Trophoblast cell (in vitro differentiated cells and primary cell): ENCODE data around the gene PKLR.

Experiments
- DNase-seq, 2 donors: peaks; one replicate each; pipeline ENCODE4 v3.0.0-alpha.2; 2016
- H2AFZ ChIP-seq: 2 replicates; pipeline ENCODE4 v1.6.1; 2013; ENCODE audit warnings: low read length, moderate library complexity, mild to moderate bottlenecking; ENCODE audit not compliant: insufficient read depth, poor library complexity
- H2AK5ac ChIP-seq: 2 replicates; pipeline ENCODE4 v1.6.1; 2013; ENCODE audit warnings: mild to moderate bottlenecking, low read length
- H2BK120ac ChIP-seq: 2 replicates; pipeline ENCODE4 v1.6.1; 2013; ENCODE audit warnings: low read length, mild to moderate bottlenecking, moderate library complexity; ENCODE audit not compliant: insufficient read depth, poor library complexity
- H2BK12ac ChIP-seq: 2 replicates; pipeline ENCODE4 v1.6.1; 2013; ENCODE audit warnings: mild to moderate bottlenecking, low read length, moderate library complexity
- H2BK5ac ChIP-seq: 2 replicates; pipeline ENCODE4 v1.6.1; 2013; ENCODE audit warnings: low read length, low read depth, moderate library complexity, mild to moderate bottlenecking; ENCODE audit not compliant: poor library complexity
- H3K14ac ChIP-seq: 2 replicates; pipeline ENCODE4 v1.6.1; 2013; ENCODE audit warnings: mild to moderate bottlenecking, low read length
- H3K18ac ChIP-seq: 2 replicates; pipeline ENCODE4 v1.6.1; 2013; ENCODE audit warnings: mild to moderate bottlenecking, low read length
- H3K23ac ChIP-seq: 2 replicates; pipeline ENCODE4 v1.6.1; 2013; ENCODE audit warnings: low read length
- H3K27ac ChIP-seq: 2 replicates; pipeline ENCODE4 v1.5.1; 2013; ENCODE audit warnings: low read depth, mild to moderate bottlenecking, inconsistent platforms, low read length, moderate library complexity
- H3K27me3 ChIP-seq: 2 replicates; pipeline ENCODE4 v1.6.1; 2013; ENCODE audit warnings: inconsistent platforms, mild to moderate bottlenecking, low read length, moderate library complexity; ENCODE audit not compliant: insufficient read depth
- H3K36me3 ChIP-seq, 2 experiments: 1 replicate in 1 of 2; 2 replicates in 1 of 2; pipeline ENCODE4 v1.6.1; 2013; ENCODE audit warnings: low read length in 2 of 2, mild to moderate bottlenecking in 2 of 2, moderate library complexity in 1 of 2; ENCODE audit not compliant: insufficient read depth in 2 of 2, control insufficient read depth in 1 of 2
- H3K4ac ChIP-seq: 2 replicates; pipeline ENCODE4 v1.6.1; 2013; ENCODE audit warnings: low read depth, mild to moderate bottlenecking, low read length, moderate library complexity
- H3K4me1 ChIP-seq, 2 experiments: 1 replicate in 1 of 2; 2 replicates in 1 of 2; pipeline ENCODE4 v1.6.1; 2013; ENCODE audit warnings: low read length in 2 of 2, mild to moderate bottlenecking in 2 of 2, moderate library complexity in 1 of 2; ENCODE audit not compliant: insufficient read depth in 2 of 2, control insufficient read depth in 1 of 2
- H3K4me2 ChIP-seq: 2 replicates; pipeline ENCODE4 v1.6.1; 2013; ENCODE audit warnings: inconsistent platforms, mild to moderate bottlenecking, low read length, moderate library complexity
- H3K4me3 ChIP-seq: 2 replicates; pipeline ENCODE4 v1.5.1; 2013; ENCODE audit warnings: mild to moderate bottlenecking, low read depth, low read length, inconsistent platforms
- H3K79me1 ChIP-seq: one replicate; pipeline ENCODE4 v1.6.1; 2013; ENCODE audit warnings: low read length
- H3K79me2 ChIP-seq: 2 replicates; pipeline ENCODE4 v1.6.1; 2013; ENCODE audit warnings: low read length, mild to moderate bottlenecking; ENCODE audit not compliant: control insufficient read depth, insufficient read depth, poor library complexity
- H3K9ac ChIP-seq: 2 replicates; pipeline ENCODE4 v1.6.1; 2013; ENCODE audit warnings: mild to moderate bottlenecking, low read length
- H3K9me3 ChIP-seq: 2 replicates; pipeline ENCODE4 v1.6.1; 2013; ENCODE audit warnings: low read depth, mild to moderate bottlenecking, control low read depth, inconsistent platforms, low read length; ENCODE audit not compliant: insufficient read depth
- H4K12ac ChIP-seq: 2 replicates; pipeline ENCODE4 v1.6.1; 2013; ENCODE audit warnings: low read depth, mild to moderate bottlenecking, low read length, moderate library complexity
- H4K8ac ChIP-seq: 2 replicates; pipeline ENCODE4 v1.6.1; 2013; ENCODE audit warnings: low read depth, mild to moderate bottlenecking, low read length, moderate library complexity
- H4K91ac ChIP-seq: one replicate; pipeline ENCODE4 v1.6.1; 2013; ENCODE audit warnings: low read depth, mild to moderate bottlenecking, low read length, moderate library complexity
- WGBS: extraction: QIAGEN DNeasy Blood & Tissue Kit; methylation state at CpG from one replicate; pipeline ENCODE4 v1.1.7; 2013; ENCODE audit warnings: missing lambda C conversion rate; ENCODE audit not compliant: insufficient read length, insufficient coverage; ENCODE audit errors: extremely low coverage; 5-methylcytosine and 5-hydroxymethylcytosine counted together

Gene PKLR

DNA sequence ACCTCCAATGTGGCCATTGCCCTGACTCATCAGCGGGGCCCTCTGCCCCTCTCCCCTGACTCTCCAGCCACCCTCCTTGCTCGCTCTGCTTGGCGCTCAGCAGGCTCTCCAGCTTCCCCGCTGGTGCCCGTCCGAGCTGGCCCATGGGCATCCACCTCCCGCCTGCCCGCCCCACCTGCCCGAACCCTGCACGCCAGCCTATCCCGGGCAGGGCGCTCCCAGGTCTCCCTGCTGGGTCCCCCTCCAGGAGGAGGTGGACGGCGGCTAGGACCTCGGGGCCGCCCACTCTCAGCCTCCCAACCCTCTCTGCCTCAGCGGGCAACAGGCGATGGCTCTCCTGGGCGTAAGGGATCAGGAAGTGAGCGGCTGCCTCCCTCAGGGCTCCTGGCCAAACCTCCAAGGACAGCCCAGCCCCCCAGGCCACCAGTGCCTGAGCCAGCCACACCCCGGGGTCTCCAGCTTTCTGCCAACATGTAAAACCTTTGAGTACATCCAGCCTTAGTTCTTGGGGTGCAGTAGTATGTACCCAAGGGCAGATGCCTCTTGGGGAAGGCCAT, 13.2 kb downstream of the PKLR start:
- H4K8ac ChIP-seq = no peak overlapping the region
- no peak overlapping the region for H3K4me2 ChIP-seq
- no peak overlapping the region for H3K9ac ChIP-seq
- no peaks in the 10 kb centered on the region for H3K9me3 ChIP-seq
- no peak overlapping the region for H3K4ac ChIP-seq
- H3K23ac ChIP-seq = no peak overlapping the region
- H2BK12ac ChIP-seq = no peak overlapping the region
- no peak overlapping the region for H3K4me3 ChIP-seq
- H3K4me1 ChIP-seq = no peaks in the 10 kb centered on the region
- H3K14ac ChIP-seq = no peak overlapping the region
- H2BK5ac ChIP-seq = no peak overlapping the region
- no peak overlapping the region for H3K18ac ChIP-seq
- H2AFZ ChIP-seq = no peak overlapping the region
- no peak overlapping the region for H2AK5ac ChIP-seq
- H4K12ac ChIP-seq = no peak overlapping the region
- no peaks in the 10 kb centered on the region for H3K36me3 ChIP-seq
- WGBS = no CpG with 5 or more reads among the region's 21 CpGs
- H2BK120ac ChIP-seq = no peak overlapping the region
- H3K79me2 ChIP-seq = no peaks in the 10 kb centered on the region
- H3K79me1 ChIP-seq = no peaks in the 10 kb centered on the region
- H3K27me3 ChIP-seq = no peaks in the 10 kb centered on the region
- no peak overlapping the region for H4K91ac ChIP-seq
- no peak for DNase-seq
- no peak overlapping the region for H3K27ac ChIP-seq

DNA sequence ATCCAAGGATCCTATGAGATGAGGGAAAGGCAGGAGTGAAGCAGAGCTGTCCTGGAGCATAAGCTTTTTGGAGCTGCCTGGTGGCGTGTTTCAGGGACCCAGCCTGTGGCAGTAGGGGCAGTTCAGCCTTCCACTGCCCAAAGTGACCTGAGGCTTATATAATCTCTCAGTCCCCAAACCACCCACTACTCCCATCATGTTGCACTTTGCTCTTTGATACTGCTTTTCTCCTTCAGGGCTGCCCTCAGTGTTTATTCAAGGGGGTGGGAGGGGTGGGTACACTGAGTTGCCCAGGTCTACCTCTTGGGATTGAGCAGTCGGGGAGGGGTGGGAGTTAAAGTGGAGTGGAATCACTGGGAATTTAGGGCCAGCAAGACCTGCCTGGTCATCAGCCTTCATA, 14.7 kb downstream of the PKLR start:
- H3K27me3 ChIP-seq = no peaks in the 10 kb centered on the region
- no peak overlapping the region for H2BK5ac ChIP-seq
- H2BK12ac ChIP-seq = no peak overlapping the region
- no peak overlapping the region for H2AK5ac ChIP-seq
- no peak overlapping the region for H3K4ac ChIP-seq
- no peaks in the 10 kb centered on the region for H3K4me1 ChIP-seq
- H2AFZ ChIP-seq = no peak overlapping the region
- no peaks in the 10 kb centered on the region for H3K79me1 ChIP-seq
- peaks cover 2% of the 10 kb centered on the region in 2 experiments for H3K36me3 ChIP-seq
- H3K4me3 ChIP-seq = no peak overlapping the region
- no peak overlapping the region for H3K18ac ChIP-seq
- no peak overlapping the region for H3K14ac ChIP-seq
- H3K27ac ChIP-seq = no peak overlapping the region
- no CpG with 5 or more reads among the region's 2 CpGs for WGBS
- H3K23ac ChIP-seq = no peak overlapping the region
- H3K9me3 ChIP-seq = no peaks in the 10 kb centered on the region
- H2BK120ac ChIP-seq = no peak overlapping the region
- H3K4me2 ChIP-seq = no peak overlapping the region
- H3K9ac ChIP-seq = no peak overlapping the region
- H4K91ac ChIP-seq = no peak overlapping the region
- no peak overlapping the region for H4K12ac ChIP-seq
- no peak overlapping the region for H4K8ac ChIP-seq
- H3K79me2 ChIP-seq = no peaks in the 10 kb centered on the region
- no peak for DNase-seq

DNA sequence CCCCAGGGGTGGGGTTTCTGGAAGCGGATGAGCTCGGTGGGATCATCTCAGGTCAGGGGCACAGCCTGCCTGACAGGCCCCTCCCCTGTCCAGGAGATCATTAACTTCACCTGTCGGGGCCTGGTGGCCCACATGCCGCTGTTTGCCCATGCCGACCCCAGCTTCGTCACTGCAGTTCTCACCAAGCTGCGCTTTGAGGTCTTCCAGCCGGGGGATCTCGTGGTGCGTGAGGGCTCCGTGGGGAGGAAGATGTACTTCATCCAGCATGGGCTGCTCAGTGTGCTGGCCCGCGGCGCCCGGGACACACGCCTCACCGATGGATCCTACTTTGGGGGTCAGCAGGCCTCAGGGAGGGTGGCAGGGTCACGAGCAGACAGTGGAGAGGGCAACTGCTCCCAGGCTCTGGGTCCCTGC, 15.6 kb downstream of the PKLR start:
- no peak for DNase-seq
- no peaks in the 10 kb centered on the region for H3K79me1 ChIP-seq
- no peaks in the 10 kb centered on the region for H3K27me3 ChIP-seq
- H4K91ac ChIP-seq = no peak overlapping the region
- H3K4me2 ChIP-seq = no peak overlapping the region
- no peak overlapping the region for H3K18ac ChIP-seq
- no peak overlapping the region for H3K27ac ChIP-seq
- no peak overlapping the region for H3K9ac ChIP-seq
- WGBS = no CpG with 5 or more reads among the region's 18 CpGs
- no peaks in the 10 kb centered on the region for H3K4me1 ChIP-seq
- H3K23ac ChIP-seq = no peak overlapping the region
- no peaks in the 10 kb centered on the region for H3K9me3 ChIP-seq
- no peak overlapping the region for H3K14ac ChIP-seq
- no peak overlapping the region for H4K12ac ChIP-seq
- H3K4me3 ChIP-seq = no peak overlapping the region
- no peak overlapping the region for H2AK5ac ChIP-seq
- H2BK12ac ChIP-seq = no peak overlapping the region
- H2BK5ac ChIP-seq = no peak overlapping the region
- H2AFZ ChIP-seq = no peak overlapping the region
- no peaks in the 10 kb centered on the region for H3K79me2 ChIP-seq
- no peak overlapping the region for H3K4ac ChIP-seq
- no peak overlapping the region for H4K8ac ChIP-seq
- no peak overlapping the region for H2BK120ac ChIP-seq
- peaks cover 2% of the 10 kb centered on the region in 2 experiments for H3K36me3 ChIP-seq

DNA sequence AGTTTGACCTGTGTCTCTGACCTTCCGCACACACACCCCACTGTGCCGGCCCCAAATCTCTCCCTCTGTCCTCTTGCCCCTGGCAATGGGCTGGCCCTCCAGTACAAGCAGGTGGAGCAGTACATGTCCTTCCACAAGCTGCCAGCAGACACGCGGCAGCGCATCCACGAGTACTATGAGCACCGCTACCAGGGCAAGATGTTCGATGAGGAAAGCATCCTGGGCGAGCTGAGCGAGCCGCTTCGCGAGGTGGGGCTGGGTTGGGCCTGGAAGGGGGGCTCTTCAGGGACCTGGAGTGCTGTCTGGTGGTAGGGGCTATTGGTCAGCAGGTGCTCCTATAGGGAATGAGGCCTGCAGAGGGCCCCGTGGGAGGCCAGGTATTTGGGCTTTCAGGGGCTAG, 16.2 kb downstream of the PKLR start:
- Histone ChIP-seq H2BK120ac (no peak overlapping the region), H3K9me3 (no peaks in the 10 kb centered on the region), H3K27ac (no peak overlapping the region), H3K23ac (no peak overlapping the region), H3K4me3 (no peak overlapping the region), H3K36me3 (peaks cover 2% of the 10 kb centered on the region in 2 experiments), H2AFZ (no peak overlapping the region), H2BK12ac (no peak overlapping the region), H3K4me1 (no peaks in the 10 kb centered on the region), H3K18ac (no peak overlapping the region), H3K79me1 (no peaks in the 10 kb centered on the region), H4K8ac (no peak overlapping the region), H3K79me2 (no peaks in the 10 kb centered on the region), H4K91ac (no peak overlapping the region), H3K14ac (no peak overlapping the region), H3K4ac (no peak overlapping the region), H3K9ac (no peak overlapping the region), H3K27me3 (no peaks in the 10 kb centered on the region), H3K4me2 (no peak overlapping the region), H2BK5ac (no peak overlapping the region), H4K12ac (no peak overlapping the region), H2AK5ac (no peak overlapping the region)
- WGBS = no CpG with 5 or more reads among the region's 14 CpGs
- no peak for DNase-seq
